ENCODE results near the gene IP6K3.

The IP6K3 gene

GRCh38 chr6:33777398-33778388, 31.0 kb upstream of the IP6K3 start:
- FAIRE-seq, result no peak

- no peak for FAIRE-seq
Measured at GRCh38 chr6:33776764-33777163, 30.1 kb upstream of the IP6K3 start.

GRCh38 chr6:33776186-33776585, 29.5 kb upstream of the IP6K3 start:
- FAIRE-seq, result no peak

- FAIRE-seq, result no peak
Measured at GRCh38 chr6:33774774-33775173, 28.1 kb upstream of the IP6K3 start.

GRCh38 chr6:33772902-33773472, 26.3 kb upstream of the IP6K3 start:
- FAIRE-seq, result no peak

DNA sequence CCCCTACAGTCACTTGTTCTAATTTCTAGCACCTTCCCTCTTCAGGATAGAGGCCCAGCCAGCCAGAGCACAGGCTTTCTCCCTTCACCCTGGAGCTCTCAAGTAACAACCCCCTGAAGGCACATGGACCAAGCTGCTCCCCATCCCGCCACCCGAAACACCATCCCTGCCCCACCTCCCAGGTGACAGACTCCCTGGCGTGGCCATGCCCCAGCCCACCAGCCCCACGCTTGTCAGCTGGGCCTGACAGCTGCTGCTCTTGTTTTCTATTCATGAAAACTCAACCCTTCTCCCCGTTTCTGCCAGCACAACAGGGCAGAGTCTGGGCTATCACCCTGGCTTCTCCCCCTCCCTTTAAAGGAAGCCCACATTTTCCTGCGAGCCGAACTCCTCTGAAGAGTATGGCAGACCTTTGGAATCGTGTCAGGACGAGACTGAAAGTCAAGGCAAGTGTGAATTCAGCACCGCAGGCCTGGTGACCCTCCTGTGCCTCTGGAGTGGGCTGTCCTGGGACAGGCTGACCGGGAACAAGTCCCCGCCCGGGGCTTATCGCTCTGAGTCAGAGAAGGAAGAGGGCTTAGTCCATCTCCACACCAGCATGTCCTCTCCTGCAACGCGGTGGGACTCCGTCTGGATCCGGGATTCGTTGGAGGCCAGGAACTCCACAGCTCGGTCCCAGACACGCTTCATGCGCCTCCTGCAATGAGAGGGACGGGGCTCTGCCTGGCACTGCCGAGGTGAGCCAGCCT, 25.6 kb upstream of the IP6K3 start:
- no peak for FAIRE-seq

GRCh38 chr6:33771146-33772081, 24.7 kb upstream of the IP6K3 start:
- FAIRE-seq, result no peak

- no peak for FAIRE-seq
Measured at GRCh38 chr6:33770833-33771145, 24.1 kb upstream of the IP6K3 start.

- no peak for FAIRE-seq
Measured at GRCh38 chr6:33770124-33770832, 23.6 kb upstream of the IP6K3 start.

- no peak for FAIRE-seq
Measured at GRCh38 chr6:33769248-33769821, 22.6 kb upstream of the IP6K3 start.

GRCh38 chr6:33768644-33769120, 22.0 kb upstream of the IP6K3 start:
- FAIRE-seq, result no peak

GRCh38 chr6:33766921-33767907, 20.5 kb upstream of the IP6K3 start:
- no peak for FAIRE-seq

- no peak for FAIRE-seq
Measured at GRCh38 chr6:33765368-33765767, 18.7 kb upstream of the IP6K3 start.

GRCh38 chr6:33764036-33764435, 17.3 kb upstream of the IP6K3 start:
- FAIRE-seq, result no peak

GRCh38 chr6:33763483-33763882, 16.8 kb upstream of the IP6K3 start:
- FAIRE-seq, result no peak

DNA sequence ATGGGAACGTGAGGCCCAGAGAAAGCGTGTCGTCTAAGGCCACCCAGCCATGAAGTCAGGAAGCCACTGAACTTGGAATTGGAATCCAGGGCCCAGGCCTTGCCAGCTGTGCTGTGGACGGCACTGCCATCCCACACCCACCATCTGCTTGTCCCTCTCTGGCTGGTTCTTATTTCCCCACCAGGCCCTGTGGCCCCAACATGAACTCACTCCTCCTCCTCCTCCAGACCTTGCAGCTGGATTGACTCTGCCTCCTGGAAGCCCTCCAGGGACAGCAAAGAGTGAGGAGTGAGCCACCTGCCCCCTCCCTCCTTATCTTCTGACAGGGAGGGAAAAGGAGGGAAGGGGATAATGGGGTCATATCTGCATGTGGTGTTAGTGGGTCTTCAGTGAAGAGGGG, 16.0 kb upstream of the IP6K3 start:
- no peak for FAIRE-seq

- FAIRE-seq, result no peak
Measured at GRCh38 chr6:33761922-33762629, 15.4 kb upstream of the IP6K3 start.

GRCh38 chr6:33761581-33761921, 14.8 kb upstream of the IP6K3 start:
- no peak for FAIRE-seq

- FAIRE-seq, result no peak
Measured at GRCh38 chr6:33759887-33760629, 13.4 kb upstream of the IP6K3 start.

All from colon (tissue), 2 donors.